Measurements from ENCODE around the gene CLEC4C. TPM values are rescaled to one million over a fixed set of nuclear protein-coding genes. Genes with fewer than 3 reads are reported as not detected.

The CLEC4C gene
- total and polyA plus RNA-seq, 2 of the 8 experiments (the other 6 are each of a cell fraction or from before 2014, with no cell fraction given) = 0.76 TPM; not detected in 1

DNA sequence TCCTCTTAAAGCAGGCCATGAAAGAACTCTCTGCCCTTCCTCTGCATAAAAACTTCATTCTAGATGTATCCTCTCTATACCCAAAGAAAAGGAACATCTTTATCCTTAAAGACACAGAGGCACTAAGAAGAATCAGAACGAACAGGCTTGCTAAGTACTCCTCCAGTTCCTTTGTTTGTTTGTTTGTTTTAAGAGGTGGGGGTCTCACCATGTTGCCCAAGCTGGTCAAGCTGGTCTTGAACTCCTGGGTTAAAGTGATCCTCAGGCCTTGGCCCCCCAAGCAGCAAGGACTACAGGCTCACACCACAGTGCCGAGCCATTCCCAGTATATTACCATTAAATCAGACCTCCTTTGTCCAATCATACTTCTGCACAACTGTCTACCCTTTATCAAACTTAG is 65.6 kb downstream of the CLEC4C start:
- no peak overlapping the region for H2BK12ac ChIP-seq (ENCODE audit: low read depth, low read length)
- H3K27ac ChIP-seq (ENCODE audit: low read depth, low read length) = no peak overlapping the region
- no peaks in the 10 kb centered on the region for H3K79me2 ChIP-seq (ENCODE audit: control insufficient read depth in 1 of 2, insufficient read depth in 2 of 2, low read length in 2 of 2)
- H3K18ac ChIP-seq (ENCODE audit: extremely low read depth, low read length) = no peak overlapping the region
- 0 out of 7 replicates have a peak, but pooled peaks cover 0 to 2% (median 0%) of the 10 kb centered on the region in 4 experiments for H3K4me1 ChIP-seq (replicated peaks in 1 of 4; ENCODE audit: control insufficient read depth in 3 of 4, insufficient read depth in 4 of 4, low read length in 3 of 4)
- FAIRE-seq = peak; percentile 81
- no peak overlapping the region for H3K4me2 ChIP-seq (ENCODE audit: insufficient read depth in 1 of 2, low read depth in 2 of 2, low read length in 2 of 2)
- CTCF ChIA-PET (ENCODE audit: partially characterized antibody) = interaction anchor here (8.0 kb wide), 1 partner anchor 123 kb away, joined by 128 read pairs; no protein-coding TSS in a partner anchor
- no peak overlapping the region for H3K9ac ChIP-seq (replicated peaks in 1 of 4; ENCODE audit: extremely low read depth in 1 of 4, low read depth in 3 of 4, low read length in 3 of 4)
- H3K56ac ChIP-seq (replicated peaks; ENCODE audit: insufficient read length, low read depth, low read length) = no peak overlapping the region
- H3K36me3 ChIP-seq (ENCODE audit: control insufficient read depth in 2 of 4, insufficient read depth in 4 of 4, low read length in 3 of 4) = no peaks in the 10 kb centered on the region
- H3K79me1 ChIP-seq (ENCODE audit: low read depth, low read length) = no peaks in the 10 kb centered on the region
- H3K9me3 ChIP-seq (ENCODE audit: insufficient read depth in 2 of 2, low read depth in 1 of 2, low read length in 1 of 2) = no peaks in the 10 kb centered on the region
- POLR2A ChIA-PET (ENCODE audit: partially characterized antibody) = no interaction called here
- H2BK20ac ChIP-seq (ENCODE audit: low read length) = peak overlapping the region; percentile 43; the same call in 1 of the 2 replicates
- no peaks in the 10 kb centered on the region for H3K23me2 ChIP-seq (ENCODE audit: low read depth, low read length)
- no peak for DNase-seq (ENCODE audit: low read depth in 1 of 2, low spot score in 2 of 2)
- peak overlapping the region; percentile 8; the same call in 1 of the 2 replicates for H2BK15ac ChIP-seq (ENCODE audit: low read length)
- no peak overlapping the region for H4K8ac ChIP-seq (ENCODE audit: extremely low read depth, insufficient read depth, low read length)
- no peak overlapping the region for H3K4me3 ChIP-seq (ENCODE audit: extremely low read depth in 1 of 4, insufficient read depth in 2 of 4, low read depth in 3 of 4, low read length in 4 of 4)
- H2BK5ac ChIP-seq (ENCODE audit: low read depth, low read length) = no peak overlapping the region
- H3K4ac ChIP-seq (replicated peaks; ENCODE audit: insufficient read length, low read depth, low read length) = no peak overlapping the region
- no peak overlapping the region for H2AFZ ChIP-seq (ENCODE audit: low read length)
- no peak overlapping the region for H4K5ac ChIP-seq (ENCODE audit: insufficient read length, low read depth, low read length)
- H4K91ac ChIP-seq (replicated peaks; ENCODE audit: insufficient read length, low read length) = no peak overlapping the region
- H2BK120ac ChIP-seq (replicated peaks; ENCODE audit: low read depth, low read length) = no peak overlapping the region
- no peaks in the 10 kb centered on the region for H4K20me1 ChIP-seq (replicated peaks in 1 of 2; ENCODE audit: control insufficient read depth in 1 of 2, insufficient read depth in 2 of 2, low read length in 2 of 2)
- 47% methylated on average over 2 of the region's 2 CpGs; no CpG with 5 or more reads in 1 of the 2 experiments for WGBS, 2 experiments (ENCODE audit: extremely low coverage in 1 of 2, insufficient coverage in 1 of 2, insufficient read length in 1 of 2, insufficient replicate concordance in 2 of 2, low coverage in 1 of 2, low lambda C conversion rate in 2 of 2, missing lambda C conversion rate in 1 of 2)
- no peak overlapping the region for H3K23ac ChIP-seq (ENCODE audit: insufficient read length)
- no peak overlapping the region for H3K14ac ChIP-seq (ENCODE audit: insufficient read length)
- H3K27me3 ChIP-seq (replicated peaks in 1 of 4; ENCODE audit: control insufficient read depth in 3 of 4, extremely low read depth in 1 of 4, insufficient read depth in 3 of 4, low read length in 3 of 4) = no peaks in the 10 kb centered on the region
- no peak overlapping the region for H2AK5ac ChIP-seq (ENCODE audit: low read depth, low read length)
- TF ChIP-seq, protein P1, sequence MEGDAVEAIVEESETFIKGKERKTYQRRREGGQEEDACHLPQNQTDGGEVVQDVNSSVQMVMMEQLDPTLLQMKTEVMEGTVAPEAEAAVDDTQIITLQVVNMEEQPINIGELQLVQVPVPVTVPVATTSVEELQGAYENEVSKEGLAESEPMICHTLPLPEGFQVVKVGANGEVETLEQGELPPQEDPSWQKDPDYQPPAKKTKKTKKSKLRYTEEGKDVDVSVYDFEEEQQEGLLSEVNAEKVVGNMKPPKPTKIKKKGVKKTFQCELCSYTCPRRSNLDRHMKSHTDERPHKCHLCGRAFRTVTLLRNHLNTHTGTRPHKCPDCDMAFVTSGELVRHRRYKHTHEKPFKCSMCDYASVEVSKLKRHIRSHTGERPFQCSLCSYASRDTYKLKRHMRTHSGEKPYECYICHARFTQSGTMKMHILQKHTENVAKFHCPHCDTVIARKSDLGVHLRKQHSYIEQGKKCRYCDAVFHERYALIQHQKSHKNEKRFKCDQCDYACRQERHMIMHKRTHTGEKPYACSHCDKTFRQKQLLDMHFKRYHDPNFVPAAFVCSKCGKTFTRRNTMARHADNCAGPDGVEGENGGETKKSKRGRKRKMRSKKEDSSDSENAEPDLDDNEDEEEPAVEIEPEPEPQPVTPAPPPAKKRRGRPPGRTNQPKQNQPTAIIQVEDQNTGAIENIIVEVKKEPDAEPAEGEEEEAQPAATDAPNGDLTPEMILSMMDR (IDR thresholded peaks at IDR 0.05; ENCODE audit: control extremely low read depth in 1 of 3, insufficient read depth in 1 of 3, low read depth in 1 of 3, low read length in 3 of 3) = no peak
- TF ChIP-seq CHD2 (IDR thresholded peaks at IDR 0.05; ENCODE audit: low read length) = no peak
- TF ChIP-seq FOSL1 (IDR thresholded peaks at IDR 0.05; ENCODE audit: insufficient read depth, low read depth, low read length) = no peak
- no peak for TF ChIP-seq EGR1 (IDR thresholded peaks at IDR 0.05; ENCODE audit: borderline replicate concordance, low read depth, low read length)
- no peak for TF ChIP-seq ZNF274 (IDR thresholded peaks at IDR 0.05; ENCODE audit: borderline replicate concordance, extremely low read depth, low read length)
- TF ChIP-seq RAD21 (IDR thresholded peaks at IDR 0.05 in 1 of 2, conservative IDR thresholded peaks at IDR 0.05 in 1 of 2; ENCODE audit: low read depth in 2 of 2, low read length in 2 of 2) = no peak
- TF ChIP-seq SP4 (IDR thresholded peaks at IDR 0.05; ENCODE audit: low read length) = no peak
- no peak for TF ChIP-seq JUND (IDR thresholded peaks at IDR 0.05; ENCODE audit: low read length)
- TF ChIP-seq ATF2 (IDR thresholded peaks at IDR 0.05; ENCODE audit: low read length) = no peak
- no peak for TF ChIP-seq BCL11A (IDR thresholded peaks at IDR 0.05; ENCODE audit: low read depth in 2 of 2, low read length in 2 of 2)
